Raji (cell line): ENCODE data around the gene DHRS9.

Source experiments
- POLR2A ChIP-seq: IDR thresholded peaks from 2 replicates; pipeline ENCODE4 v1.6.1; 2011; ENCODE audit warnings: low read depth, low read length, control low read depth; ENCODE audit not compliant: insufficient read depth

Gene DHRS9

GRCh38 chr2:169107645-169108044, 38.3 kb downstream of the DHRS9 start:
- TF ChIP-seq POLR2A, result no peak

- TF ChIP-seq POLR2A, result no peak
Observed at GRCh38 chr2:169108099-169108884, 38.9 kb downstream of the DHRS9 start.

DNA sequence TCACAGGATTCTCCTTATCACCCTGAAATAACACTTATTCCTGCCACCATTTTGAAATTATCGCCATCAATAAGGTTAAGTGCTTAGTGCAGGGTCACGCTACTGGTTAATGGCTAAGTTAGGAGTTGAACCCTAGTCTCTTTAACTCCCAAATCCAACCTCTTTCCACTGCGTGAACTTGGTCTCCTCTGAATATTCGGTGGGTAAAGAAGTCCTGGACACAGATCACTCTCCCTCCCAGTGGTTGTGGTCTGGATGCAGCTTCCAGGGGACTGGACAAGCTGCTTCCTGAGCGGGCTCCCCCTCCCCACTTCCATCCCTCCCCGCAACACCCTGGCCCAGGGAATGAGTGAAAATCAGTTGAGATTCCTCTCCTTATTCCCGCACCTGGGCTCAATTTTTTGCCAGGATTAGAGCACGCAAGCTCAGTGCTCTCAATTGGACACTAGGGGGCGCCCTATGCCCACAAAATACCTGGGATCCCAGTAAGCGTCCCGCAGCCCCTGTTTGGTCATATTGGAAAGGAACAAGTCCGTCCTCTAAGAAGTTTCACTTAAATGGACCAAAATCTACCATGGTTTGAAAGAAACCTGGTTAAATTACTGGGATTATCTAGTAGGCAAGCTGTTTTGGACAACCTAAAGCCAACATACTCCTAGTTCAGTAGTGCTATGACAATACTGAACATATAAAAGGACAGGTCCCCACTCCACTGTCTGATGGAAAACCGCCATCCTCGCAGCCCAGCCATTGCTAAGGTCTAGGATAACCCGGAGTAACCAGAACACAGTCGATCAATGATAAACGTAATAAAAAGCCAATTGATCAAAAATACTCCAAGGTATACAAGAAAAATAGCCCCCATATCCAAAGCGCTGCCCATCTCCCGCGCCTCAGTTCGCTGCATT, 40.4 kb downstream of the DHRS9 start:
- TF ChIP-seq POLR2A, result no peak

GRCh38 chr2:169110419-169110818, 41.1 kb downstream of the DHRS9 start:
- no peak for TF ChIP-seq POLR2A

DNA sequence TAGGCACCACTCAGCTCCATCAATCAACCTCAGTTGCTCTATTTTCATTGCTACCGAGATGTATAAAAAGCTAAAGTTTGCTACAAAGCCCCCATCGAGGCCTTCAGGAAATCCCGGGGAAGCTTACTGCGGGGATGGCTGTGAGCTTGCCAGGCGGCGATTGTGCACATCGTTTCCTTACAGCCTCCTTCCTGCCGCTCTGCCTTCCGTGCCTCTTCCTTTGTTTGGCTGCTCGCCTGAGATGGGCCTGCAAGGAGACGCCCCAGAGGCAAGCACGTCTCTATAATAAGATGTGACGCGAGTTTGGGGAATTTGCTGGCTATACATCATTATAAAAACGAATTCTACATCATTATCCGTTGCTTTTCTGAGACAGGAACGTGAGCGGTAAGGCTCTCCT, 41.6 kb downstream of the DHRS9 start:
- no peak for TF ChIP-seq POLR2A

GRCh38 chr2:169112841-169113240, 43.5 kb downstream of the DHRS9 start:
- no peak for TF ChIP-seq POLR2A

DNA sequence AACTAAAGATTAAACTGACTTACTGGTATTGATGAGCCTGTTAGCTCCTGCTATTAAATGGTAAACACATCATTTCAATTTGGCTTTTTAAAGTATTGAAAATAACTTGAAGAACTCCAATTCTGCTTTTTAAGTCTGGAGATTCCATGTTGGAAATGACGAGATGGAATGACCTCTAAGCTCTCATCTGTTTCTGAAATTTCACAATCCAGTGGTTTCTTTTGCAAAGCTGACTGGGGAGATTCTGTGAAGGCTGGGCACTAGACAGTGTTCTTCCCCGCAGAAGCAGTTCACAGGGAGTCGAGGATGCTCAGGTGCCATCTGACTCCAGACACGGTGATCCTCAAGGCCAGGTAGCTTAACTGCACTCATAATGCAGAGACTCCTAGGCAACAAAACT, 44.7 kb downstream of the DHRS9 start:
- TF ChIP-seq POLR2A, result no peak

DNA sequence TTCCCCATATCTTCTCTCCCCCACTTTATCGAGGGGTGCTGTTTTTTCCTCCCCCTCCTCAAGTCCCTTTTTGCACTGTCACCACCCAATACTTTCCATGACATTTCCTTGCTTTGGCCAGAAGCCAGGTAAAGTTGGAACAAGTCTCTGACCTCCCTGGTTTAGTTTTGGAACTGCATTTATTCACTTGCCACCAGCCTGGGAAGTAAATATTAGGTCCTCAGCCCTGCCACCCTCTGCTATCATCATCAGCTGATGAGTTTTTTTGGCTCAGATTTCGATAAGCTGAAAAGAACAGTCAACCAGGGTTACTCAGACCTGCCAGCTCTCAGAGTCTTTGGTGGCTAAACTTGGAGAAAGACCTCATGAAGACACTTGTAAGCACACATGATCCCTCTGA, 47.0 kb downstream of the DHRS9 start:
- no peak for TF ChIP-seq POLR2A

- TF ChIP-seq POLR2A, result no peak
Observed at GRCh38 chr2:169116993-169117392, 47.6 kb downstream of the DHRS9 start.

GRCh38 chr2:169118060-169118459, 48.7 kb downstream of the DHRS9 start:
- TF ChIP-seq POLR2A, result no peak

DNA sequence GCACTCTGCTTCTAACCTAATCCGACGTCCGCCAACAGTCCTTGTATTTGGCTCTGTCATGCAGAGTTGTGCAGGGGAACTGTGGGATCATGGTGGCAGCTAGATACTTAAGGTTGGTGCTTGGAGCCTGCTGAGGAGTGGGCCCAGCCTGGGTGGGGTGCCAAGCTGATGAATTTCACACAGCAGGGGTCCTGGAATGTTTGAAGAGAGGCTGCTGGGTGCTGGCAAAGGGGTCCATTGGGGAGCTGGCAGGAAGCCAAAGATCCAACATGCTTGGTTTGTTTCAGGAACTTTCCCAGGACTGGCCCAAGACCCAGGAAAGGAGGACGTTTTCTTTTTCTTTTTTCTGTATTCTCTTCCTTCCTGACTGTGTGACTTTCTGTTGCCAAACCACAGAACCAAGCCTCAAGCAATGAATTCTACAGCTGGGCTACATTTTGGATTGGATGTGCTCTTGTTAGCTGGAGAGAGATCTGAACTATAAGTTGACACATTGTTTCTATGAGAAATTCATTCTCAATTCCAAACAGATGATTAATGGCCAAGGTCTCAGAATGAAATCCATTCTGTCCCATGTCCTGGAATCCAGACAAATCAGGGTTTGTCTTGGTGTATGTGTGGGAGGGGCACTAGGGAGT, 49.9 kb downstream of the DHRS9 start:
- TF ChIP-seq POLR2A, result no peak

DNA sequence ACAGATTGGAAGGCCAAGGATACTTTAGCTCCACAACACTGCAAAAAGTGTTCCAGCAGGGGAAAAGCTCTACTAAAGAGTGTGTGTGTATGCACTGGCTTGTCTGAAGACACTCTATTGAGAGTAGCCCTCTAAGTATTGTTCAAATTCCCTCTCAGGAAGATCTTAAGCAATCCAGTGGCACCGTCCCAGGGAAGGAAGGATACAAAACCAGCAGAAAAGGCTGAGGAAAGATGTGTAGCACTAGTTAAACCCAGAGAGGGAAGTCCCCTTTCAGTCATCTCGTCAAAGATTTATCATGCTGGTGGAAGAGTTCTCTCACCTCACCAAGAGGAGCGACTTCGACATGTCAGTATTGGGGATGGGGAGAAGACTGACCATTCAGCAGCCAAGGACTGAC, 50.5 kb downstream of the DHRS9 start:
- TF ChIP-seq POLR2A, result no peak

DNA sequence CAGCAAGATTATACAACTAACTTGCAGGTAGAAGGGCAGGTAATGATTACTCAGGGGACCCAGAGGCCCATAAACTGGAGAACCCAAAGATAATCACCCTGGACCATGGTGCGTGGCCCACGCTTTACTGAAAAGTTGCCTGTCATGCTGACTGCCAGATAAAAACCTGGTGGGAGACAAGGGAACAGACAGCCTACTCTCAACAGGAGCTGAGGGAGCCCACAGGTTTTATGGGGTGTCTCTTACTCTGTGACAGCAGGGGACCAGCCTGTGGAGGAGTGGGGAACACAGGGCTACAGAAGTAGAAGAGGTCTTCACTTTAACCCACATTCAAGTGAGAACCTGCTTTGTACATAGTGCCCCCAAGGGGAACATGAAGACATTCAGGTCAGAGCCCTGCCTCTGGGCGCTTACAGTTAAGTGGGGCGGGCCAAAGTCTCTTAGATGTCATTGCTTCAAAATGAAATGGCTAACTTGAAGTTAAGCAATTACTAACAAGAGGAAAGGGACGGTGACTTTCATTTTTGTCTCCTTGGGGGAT, 60.4 kb downstream of the DHRS9 start:
- no peak for TF ChIP-seq POLR2A

GRCh38 chr2:169131587-169132512, 62.5 kb downstream of the DHRS9 start:
- TF ChIP-seq POLR2A, result no peak
